ENCODE data around the gene FRRS1L.

The FRRS1L gene, protein sequence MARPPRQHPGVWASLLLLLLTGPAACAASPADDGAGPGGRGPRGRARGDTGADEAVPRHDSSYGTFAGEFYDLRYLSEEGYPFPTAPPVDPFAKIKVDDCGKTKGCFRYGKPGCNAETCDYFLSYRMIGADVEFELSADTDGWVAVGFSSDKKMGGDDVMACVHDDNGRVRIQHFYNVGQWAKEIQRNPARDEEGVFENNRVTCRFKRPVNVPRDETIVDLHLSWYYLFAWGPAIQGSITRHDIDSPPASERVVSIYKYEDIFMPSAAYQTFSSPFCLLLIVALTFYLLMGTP

DNA sequence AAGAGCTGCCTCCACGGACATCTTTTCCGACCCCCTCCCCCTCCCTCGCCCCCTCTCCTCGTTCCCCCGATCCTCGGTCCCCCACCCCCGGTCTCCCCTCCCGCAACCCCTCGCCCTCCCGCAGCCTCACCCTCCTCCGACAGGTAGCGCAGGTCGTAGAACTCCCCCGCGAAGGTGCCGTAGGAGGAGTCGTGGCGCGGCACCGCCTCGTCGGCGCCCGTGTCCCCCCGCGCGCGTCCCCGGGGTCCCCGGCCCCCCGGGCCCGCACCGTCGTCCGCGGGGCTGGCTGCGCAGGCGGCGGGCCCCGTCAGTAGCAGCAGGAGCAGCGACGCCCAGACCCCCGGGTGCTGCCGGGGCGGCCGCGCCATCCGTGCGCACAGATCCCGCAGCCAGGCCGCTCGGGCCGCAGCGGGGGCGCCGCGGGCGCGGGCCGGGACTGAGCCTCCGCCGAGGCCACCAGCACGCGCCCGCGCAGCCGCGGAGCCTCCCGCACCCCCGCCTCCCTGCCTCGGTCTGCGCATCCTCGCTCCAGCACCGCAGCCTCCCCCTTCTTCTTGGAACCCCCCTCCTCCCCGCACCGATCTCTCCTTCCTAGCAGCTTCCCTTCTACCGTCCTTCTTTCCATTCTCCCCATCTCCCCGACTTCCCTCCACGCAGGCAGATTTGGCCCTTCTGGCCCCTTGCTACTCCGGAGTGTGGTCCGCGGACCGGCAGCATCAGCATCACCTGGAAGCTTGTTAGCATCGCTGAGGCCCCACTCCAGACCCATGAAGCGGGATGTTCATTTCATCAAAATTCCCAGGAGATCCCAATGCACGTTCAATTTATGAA is at the start of gene FRRS1L:
Gene FRRS1L, minus strand, starts transcription at position 479 of the 831 bp plus-strand sequence. Its CDS starts 111 bp downstream, at position 368.
- DNase-seq (ENCODE audit: low read depth), result no peak

GRCh38 chr9:109214414-109214813 is 47.4 kb upstream of the FRRS1L start:
- DNase-seq (ENCODE audit: low read depth), result no peak

DNA sequence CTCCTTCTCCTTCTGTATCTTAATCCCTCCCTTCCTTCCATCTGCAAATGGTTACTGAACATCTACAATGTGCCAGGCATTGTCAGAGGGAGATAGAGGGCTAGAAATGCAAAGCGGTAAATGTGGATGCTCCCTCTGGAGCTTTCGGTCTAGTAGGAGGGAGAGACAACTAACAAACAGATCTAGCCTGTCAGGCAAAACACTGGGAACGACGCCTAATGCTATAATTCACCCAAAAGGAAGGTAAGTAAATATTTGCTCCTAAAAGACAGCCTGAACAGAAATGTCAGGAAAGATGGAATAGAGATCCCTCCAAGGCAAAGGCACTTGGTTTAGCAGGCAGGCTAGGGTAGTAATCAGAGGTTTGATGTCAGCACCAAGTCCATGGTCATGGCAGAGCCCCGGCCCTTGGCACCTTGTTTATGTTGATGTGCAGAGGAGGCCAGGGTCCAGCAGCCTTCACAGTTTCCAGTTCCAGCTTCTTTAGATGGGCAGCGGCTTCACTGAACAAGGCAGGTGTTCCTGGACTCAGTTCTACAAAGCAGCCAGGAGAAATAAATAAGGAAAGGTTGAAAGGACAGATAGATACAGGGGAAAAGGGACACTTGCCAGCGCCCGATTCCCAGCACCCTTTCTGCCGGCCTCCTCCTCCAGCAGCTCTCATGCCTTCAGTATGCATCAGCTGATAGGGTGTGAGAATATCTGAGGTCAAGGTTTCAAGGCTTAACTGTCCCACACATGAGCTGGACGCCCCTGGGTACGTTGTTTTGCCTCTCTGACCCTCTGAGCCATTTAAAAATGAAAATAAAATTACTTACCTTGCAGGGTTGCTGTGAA is 46.5 kb upstream of the FRRS1L start:
- DNase-seq (ENCODE audit: low read depth), result no peak

DNA sequence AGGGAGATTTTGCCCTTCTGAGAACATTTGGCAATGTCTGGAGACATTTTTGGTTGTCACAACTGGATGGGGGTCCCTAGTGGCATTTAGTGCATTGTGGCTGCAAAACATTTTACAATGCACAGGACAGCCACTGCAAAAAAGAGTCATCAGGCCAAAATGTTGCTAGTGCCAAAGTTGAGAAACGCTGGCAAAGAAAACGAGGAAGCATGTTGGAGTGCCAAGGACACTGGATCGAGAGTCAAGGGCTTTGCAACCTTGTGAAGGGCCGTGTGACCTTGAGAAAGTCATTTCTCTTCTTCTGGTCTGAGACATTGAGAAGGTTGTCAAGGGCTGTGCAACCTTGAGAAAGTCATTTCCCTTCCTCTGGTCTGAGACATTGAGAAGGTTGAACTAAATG is 45.7 kb upstream of the FRRS1L start:
- no peak for DNase-seq (ENCODE audit: low read depth)

DNA sequence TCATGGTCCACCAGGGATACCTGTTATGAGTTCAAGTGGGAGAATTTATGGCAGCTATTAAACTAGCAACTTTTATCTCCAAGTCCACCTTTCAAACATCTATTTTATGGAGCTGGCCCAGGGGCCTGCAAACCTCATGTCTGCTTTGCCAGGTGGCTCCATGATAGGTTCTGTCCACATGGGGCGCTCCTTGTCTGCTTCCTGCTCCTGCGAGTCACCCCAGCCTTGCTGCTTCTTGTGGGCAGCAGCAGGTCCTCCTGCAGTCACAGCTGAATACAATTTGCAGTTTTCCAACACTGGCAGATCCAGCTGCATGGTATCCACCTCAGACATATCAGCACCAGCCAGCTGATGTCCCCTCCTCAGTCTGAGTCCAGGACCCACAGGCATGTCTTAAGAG is 39.6 kb upstream of the FRRS1L start:
- DNase-seq (ENCODE audit: low read depth), result no peak

- no peak for DNase-seq (ENCODE audit: low read depth)
Measured at GRCh38 chr9:109205526-109205925, 38.5 kb upstream of the FRRS1L start.

GRCh38 chr9:109203761-109204360 is 36.8 kb upstream of the FRRS1L start:
- no peak for DNase-seq (ENCODE audit: low read depth)

DNA sequence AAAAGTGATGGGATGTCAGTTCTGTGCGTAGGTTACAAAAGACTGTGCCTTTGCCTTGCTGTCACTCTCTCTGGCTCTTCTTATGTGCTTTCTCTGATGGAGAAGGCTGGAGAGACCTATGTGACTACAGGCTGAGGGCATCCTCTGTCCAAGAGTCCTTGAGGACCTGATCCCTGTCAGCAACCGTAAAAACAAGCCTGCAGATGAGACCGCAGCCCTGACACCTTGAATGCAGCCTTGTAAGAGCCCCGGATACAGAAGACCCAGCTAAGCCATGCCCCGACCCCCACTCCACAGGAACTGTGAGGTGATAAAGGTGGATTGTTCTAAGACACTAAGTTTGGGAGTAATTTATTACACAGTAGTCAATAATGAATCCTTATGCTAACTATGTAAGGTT is 32.6 kb upstream of the FRRS1L start:
- no peak for DNase-seq (ENCODE audit: low read depth)

DNA sequence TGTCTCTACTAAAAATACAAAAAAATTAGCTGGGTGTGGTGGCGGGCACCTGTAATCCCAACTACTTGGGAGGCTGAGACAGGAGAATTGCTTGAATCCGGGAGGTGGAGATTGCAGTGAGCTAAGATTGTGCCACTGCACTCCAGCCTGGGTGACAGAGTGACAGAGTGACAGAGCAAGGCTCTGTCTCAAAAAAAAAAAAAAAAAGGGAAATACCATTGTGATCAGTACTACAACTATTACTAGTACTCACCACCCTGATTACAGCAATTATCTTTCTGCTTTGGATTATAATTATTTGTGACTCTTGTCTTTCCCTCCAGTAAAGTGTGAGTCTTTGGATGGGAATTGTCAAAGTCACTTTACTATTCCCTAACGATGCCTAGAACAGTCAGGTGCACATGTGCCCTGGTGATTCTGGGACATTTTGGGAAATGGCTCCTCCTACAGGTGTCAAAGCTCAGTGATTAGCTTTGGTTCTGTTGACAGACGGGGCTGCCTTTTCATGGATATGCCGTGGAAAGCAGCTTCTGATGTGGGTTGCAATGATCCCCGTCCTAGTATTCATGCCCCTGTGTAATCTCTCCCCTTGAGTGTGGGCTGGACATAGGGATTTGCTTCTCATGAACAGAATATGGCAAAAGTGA is 31.8 kb upstream of the FRRS1L start:
- DNase-seq (ENCODE audit: low read depth), result no peak

- DNase-seq (ENCODE audit: low read depth), result peak; percentile 32
Measured at GRCh38 chr9:109193974-109194556, 27.0 kb upstream of the FRRS1L start.

GRCh38 chr9:109192732-109193361 is 25.8 kb upstream of the FRRS1L start:
- DNase-seq (ENCODE audit: low read depth), result no peak

DNA sequence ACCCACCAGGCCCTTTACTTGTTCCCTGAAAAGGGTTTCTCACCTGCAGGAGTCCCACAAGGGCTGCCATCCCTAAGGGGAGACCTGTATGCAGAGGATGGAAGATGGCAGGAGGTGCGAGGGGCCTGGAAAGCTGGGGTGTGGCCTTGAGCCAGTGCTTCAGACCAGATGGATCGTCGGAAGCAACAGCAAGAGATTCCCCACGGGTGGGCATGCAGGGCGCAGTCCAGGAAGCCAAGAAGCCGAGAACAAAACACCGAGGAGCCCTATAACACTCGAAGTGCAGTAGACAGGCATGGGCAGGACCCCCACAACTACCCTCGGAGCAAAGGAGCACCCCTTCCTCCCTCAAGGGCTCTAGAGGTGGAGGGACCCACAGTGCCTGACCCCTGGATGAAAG is 24.7 kb upstream of the FRRS1L start:
- DNase-seq (ENCODE audit: low read depth), result no peak

GRCh38 chr9:109190151-109190550 is 23.1 kb upstream of the FRRS1L start:
- no peak for DNase-seq (ENCODE audit: low read depth)

DNA sequence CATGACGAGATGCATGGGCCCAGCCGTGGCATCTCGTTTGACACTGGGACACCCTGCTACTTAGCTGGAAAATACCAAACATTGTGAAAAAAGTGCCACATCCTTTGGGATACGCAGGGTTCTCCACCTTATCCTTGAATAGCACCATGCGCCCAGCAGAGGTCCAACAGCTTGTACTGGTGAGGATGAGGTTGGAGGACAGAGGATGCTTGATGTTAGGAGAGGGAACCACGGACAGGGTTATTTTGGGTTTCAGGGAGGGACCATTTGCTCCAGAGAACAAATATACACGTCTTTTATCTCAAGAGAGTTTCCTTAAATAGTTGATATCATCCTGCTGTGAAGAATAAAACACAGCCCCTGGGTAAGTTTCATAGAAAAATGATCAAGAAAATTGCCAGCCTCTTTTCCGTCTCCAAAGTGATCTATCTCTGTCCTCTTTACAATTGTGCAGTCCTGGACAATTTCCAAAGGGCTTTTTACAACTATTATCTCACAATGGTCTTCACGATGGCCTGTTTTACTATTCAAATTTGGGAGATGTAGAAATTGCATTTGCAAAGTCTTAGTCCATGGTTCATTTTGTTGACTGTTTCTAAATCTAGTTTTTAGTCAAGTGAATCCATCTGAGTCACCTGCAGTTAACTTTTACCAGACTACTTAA is 19.9 kb upstream of the FRRS1L start:
- no peak for DNase-seq (ENCODE audit: low read depth)

DNA sequence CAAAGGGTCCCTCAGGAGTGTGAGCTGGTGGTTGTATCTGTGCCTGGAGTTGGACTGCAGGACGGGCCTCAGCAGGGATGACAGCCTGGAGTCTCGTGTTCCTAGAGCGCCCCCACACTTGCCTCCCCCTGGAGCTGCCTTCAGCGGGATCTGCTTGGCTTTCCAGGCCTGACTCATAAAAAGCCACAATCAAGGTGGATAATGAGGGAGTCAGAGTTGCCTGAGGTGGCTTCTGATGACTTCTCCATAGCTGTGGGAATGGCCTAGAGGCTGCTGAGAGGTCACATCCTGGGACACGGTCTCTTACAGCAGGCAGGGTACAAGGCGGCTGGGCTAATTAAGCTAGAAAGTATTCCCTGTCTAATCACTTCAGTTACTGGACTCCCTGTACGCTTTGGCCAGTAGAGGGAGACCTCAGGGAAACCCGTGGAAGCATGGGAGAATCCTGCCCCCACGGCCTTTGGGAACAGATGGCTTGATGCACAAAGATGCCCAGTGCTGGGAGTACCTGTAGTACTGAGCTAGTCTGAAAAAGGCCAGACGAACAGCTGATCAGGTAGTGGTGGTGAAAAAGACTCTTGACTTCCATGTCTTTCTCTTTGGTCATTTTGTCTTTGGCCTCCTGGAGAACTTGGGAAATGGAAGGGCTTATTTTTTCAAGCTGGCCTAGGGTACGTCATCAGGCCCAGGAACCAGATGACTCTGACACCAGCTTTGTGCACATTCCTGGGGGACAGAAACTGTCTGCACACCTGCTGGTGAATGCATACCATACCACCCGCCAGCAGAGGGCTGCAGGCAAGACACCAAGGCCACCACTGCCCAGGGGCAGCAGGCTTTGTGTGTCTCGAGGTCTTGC is 16.1 kb upstream of the FRRS1L start:
- peak; percentile 15 for DNase-seq (ENCODE audit: low read depth)

- DNase-seq (ENCODE audit: low read depth), result no peak
Measured at GRCh38 chr9:109182550-109182939, 15.5 kb upstream of the FRRS1L start.

DNA sequence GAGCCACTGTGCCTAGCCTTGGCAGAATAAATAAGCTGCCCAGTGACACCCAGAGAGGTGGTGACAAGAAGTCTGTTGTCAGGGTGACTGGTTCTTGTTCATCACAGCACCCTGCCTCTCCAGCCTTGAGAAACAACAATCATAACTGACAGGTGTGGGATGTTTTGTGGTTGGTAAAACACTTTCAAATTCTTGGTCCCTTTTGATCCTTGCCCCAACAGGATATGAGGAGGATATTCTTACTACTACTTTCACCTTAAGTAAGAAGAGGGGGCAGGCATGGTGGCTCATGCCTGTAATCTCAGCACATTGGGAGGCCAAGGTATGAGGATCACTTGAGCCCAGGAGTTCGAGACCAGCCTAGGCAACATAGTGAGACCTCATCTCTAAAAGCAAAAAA is 14.2 kb upstream of the FRRS1L start:
- DNase-seq (ENCODE audit: low read depth), result no peak

- no peak for DNase-seq (ENCODE audit: low read depth)
Measured at GRCh38 chr9:109179801-109180523, 12.9 kb upstream of the FRRS1L start.

- no peak for DNase-seq (ENCODE audit: low read depth)
Measured at GRCh38 chr9:109176963-109177362, 9.9 kb upstream of the FRRS1L start.
